Limb (tissue), 2 donors: ENCODE measurements around the gene ZNF549.

ENCODE experiments used
- DNase-seq, 2 donors: peaks; one replicate each; pipeline ENCODE4 v3.0.0-alpha.2; 2016; ENCODE audit errors: extremely low spot score in 2 of 2

Gene ZNF549

DNA sequence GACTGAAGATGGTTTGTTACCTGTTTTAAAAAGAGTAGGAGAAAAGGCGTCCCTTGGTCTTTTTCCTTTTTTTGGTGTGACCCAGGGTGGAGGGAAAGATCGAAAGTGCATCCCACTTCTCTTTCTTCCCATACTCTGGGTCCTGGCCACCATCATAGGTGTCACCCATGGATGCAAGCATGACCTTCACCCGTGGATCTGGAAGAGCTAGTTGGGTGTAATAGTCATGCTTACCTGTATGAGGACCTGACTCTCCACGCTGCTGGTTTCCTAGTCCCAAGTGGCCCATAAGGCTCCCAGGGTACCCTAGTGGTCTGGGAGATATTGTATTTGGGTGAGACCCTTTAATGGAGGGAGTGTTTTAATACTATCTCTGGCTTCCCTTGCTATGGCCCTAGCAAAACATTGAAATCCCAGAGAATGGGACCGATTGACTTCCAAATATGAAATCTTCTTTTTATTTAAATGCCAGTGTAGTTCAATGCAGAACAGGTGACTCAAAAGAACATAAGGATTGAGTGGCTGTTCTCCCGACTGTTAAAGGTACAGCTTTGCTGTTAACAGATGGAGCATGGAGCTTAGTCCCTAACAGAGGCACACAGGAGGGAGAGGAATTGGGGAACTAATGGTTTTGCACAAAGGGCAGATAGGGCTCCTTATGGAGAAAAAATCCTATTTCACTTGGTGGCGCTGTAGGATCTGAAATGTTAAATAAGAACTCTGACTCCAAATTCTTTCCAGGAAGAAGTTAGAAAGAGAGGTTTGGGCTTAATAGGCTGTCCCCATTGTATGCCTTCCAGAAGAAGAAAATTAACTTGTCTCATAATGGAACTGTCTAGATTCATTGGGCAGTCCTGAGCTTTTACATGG, 39.5 kb downstream of the ZNF549 start:
- DNase-seq, result no peak

DNA sequence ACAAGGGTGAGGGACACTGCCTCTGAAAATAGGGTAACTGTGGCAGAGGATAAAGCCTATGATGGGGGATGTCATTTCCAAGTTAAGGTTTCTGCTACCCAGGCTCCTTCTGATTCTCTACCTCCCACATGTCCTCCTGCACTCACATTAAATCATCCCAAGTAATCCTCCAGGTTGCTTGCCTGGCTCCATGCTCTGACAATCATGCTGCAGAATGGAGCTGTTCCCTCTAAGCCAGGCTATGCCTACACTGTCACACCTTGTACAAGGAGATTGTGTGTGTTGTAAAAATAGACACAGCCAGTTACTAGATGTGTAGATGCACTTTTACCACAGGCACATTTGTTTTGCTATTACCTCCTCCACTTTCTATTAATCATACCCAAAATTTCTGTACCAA, 43.6 kb downstream of the ZNF549 start:
- DNase-seq, result no peak

DNA sequence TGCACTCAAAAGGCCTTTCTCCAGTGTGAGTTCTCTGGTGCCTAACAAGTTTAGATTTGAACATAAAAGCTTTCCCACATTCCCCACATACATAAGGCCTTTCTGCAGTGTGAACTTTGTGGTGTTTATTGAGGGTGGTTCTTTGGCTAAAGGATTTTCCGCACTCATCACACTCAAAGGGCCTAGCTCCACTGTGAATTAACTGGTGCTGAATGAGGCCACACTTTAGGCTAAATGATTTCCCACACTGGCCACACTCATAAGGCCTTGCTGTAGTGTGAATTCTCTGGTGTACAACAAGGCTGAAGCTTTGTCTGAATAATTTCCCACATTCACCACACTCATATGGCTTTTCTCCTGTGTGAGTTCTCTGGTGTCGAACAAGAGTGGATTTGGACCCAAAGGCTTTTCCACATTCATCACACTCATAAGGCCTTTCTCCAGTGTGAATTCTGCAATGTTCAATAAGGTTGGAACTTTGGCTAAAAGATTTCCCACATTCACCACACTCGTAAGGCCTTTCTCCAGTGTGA, 45.3 kb downstream of the ZNF549 start:
- DNase-seq, result no peak

DNA sequence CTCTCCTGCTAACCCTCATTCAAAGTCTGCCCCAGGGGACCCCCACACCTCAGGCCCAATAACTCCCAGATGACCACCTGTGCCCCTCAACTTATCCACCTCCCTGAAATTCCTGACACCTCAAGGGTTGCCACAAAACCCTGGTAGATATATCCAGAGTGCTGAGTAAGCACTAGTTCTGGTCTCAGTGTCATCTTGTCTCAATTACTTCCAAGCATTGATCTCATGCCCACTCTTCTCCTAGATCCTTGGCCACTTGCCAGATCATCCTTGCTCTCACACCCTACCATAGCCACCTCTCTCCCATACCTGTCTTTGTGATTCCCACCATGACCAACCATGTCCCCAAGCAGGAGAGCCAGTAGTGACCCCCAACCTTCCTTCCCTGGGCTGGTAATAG, 49.5 kb downstream of the ZNF549 start:
- no peak for DNase-seq

DNA sequence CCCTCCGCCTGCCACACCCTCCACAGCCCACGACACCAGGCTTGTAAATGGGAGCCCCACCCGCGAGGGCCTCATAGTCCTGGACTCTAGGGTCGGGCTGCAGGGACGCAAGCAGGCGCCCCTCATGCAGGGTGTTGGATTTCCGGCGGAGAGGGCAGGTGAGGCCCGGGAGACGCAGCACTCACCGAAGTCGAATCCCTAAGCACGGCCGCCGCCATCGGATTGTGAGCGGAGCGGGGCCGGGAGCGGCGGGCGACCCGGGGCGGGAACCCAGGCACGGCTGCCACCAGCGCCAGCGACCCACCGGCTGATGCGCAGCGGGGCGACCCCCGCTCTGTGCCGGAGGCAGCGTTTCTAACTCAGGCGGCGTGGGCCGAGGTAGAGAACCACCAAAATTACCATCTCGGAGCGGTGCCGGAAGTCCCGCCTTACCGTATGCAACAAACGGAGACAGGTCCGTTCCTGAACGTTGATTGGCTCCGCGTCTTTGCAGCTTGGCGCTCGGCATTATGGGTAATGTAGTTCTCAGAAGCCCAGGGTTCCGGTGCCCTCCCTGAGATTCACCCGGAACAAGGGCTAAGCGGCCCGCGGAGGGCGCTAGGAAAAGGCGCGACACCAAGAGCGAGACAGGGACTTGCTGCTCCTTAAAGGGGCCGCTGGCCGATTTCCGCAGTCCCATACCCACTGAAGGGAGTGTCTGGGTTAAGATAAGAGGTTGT, 51.5 kb downstream of the ZNF549 start, which contains the start of gene ZNF416:
Gene ZNF416 (minus strand): TSS at position 425 of the 719 bp plus-strand sequence. CDS start 207 bp downstream, at position 218.
- DNase-seq, result peak; percentile 94 to 99

DNA sequence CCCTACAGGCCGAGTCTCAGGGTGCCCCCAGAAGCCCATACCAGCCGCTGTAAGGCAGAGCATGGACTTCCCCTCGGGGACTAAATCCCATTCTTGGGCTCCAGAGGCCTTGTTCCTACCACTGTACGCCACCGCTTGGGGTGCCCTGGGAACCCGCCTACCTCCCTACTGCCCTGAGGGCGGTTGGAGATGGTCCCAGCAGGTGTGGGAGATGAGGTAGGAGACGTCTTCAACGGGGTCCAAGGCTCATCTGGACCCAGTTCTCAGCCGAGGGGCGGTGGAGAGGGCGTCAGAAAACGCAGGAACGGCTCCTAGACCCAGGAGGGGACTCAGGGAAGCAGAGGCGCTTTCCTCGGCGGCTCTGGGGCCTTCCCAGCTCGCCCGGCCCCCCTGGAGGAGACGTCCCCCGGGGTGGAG, 56.0 kb downstream of the ZNF549 start:
- DNase-seq, result peak in 1 of 2 donors; percentile 32

DNA sequence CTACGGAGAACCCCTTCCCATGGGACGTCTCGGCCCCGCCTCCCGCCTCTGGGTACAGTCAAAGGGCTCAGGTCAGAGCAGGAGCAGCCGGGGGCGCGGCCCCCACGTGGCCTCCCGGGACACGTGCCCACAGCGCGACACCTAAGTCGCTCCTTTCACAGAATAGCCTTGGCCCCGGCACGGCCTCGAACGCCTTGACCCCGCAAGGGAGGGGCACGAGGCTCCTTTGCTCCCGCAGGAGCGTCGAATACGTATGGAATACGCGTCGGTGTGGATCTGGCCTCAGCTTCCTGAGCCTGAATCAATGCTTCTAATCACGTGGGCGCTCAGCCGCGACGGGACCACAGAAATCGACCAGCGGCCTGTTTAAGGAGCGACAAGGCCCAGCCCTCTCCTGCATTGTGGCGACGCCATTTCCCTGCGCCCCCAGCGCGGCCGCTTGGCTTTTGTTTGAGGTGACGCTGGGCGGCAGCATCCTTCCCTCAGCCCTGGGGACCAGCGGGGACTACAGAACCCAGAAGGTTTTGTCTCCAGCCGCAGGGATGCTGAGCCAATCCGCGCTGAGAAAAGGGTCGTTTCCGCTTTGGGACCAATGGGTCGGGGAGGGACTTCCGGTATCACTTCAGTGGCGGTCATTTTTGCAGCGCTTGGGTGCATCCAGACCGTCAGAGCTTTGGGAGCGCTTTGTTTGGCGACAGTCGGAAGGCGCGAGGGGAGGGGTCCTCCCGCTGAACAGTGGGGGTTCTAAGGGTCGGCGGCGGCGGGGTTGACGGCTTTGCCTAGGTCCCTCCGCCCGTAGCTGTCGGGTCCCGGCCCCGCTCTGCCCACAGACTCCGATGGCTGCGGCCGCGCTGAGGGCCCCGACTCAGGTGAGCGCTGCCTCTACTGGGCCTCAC, 56.6 kb downstream of the ZNF549 start, which contains the start of gene ZIK1:
Gene ZIK1 (plus strand): TSS at position 625 of the 896 bp plus-strand sequence. CDS start 212 bp downstream, at position 837.
- DNase-seq, result peak; percentile 92 to 93

DNA sequence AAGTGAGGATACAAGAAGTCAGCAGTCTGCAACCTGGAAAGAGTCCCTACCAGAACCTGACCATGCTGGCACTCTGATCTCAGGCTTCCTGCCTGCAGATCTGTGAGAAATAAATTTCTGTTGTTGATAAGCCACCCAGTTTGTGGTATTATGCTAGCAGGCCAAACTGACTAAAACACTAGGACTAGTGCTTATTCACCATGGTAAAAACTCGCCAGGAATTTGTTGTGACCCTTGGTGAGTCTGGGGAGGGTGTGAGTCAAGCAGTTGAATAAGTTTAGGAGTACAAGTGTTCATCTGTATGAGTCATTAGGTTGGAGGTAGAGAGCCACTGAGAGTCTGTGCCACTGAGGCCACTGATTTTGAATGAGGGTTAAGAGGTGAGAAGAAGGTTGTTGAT, 60.4 kb downstream of the ZNF549 start:
- no peak for DNase-seq

DNA sequence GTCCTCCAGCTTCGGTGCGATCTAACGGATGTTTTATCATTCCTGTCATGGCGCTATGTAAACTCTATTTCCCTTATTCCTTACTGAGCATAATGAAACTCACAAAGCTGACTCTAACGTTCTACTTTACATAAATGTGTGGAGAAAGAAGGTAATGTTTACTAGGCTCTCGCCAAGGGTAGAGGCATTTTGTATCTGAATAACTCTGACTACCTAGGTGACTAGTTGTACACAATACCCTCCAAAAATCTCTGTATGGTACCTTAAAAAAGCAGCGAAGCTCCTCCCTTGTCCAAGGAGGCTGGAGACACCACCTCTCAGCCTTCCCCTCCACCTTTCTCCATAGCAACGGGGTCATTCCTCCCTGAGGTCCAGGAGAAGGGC, 72.2 kb downstream of the ZNF549 start:
- DNase-seq, result no peak

DNA sequence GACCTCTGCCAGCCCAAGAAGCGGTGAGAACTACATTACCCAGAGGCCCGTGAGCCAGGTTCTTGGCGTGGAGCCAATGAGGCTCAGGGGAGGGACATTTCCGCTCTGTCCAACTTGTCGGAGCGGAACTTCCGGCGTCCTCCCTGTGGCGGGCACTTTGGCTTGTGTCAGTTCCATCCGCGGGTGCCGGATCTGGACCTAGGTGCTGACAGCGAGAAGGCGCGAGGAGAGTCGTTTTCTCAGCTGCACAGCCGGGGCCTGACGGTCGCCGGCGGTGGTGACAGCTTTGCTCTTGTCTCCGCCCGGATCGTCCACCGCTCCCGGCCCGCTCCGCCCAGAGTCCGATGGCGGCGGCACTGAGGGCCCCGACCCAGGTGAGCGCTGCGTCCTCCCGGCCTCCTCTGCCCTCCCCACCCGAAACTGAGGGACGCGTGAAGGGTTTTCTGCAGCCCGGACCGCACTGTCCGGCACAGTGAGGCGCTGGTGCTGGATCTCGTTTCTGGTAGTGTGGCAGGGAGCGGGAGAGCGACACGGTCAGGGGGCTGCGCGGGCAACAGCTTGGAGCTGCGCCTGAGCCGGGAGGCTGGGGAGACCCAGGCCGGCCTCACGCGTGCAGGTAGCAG, 72.7 kb downstream of the ZNF549 start, which contains the start of gene ZNF530:
Gene ZNF530 (plus strand): TSS at position 125 of the 623 bp plus-strand sequence. CDS start 4,461 bp downstream, outside the sequence.
- peak; percentile 86 to 95 for DNase-seq

DNA sequence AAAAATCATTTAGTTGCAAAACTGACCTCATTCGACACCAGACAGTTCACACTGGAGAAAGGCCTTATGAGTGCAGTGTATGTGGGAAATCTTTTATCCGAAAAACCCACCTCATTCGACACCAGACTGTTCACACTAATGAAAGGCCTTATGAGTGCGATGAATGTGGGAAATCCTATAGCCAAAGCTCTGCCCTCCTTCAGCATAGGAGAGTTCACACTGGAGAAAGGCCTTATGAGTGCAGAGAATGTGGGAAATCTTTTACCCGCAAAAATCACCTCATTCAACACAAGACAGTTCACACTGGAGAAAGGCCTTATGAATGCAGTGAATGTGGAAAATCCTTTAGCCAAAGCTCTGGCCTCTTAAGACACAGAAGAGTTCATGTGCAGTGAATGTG, 79.8 kb downstream of the ZNF549 start:
- no peak for DNase-seq
